Prostate gland (tissue), 2 donors: ENCODE measurements around the gene WDR49.

Experiments
- POLR2A ChIP-seq: fragments of 450-650 bp; IDR thresholded peaks from one replicate; pipeline ENCODE4 v1.6.1; 2016; ENCODE audit warnings: antibody characterized with exemption, mild to moderate bottlenecking
- POLR2AphosphoS5 ChIP-seq: sonication (generic); formaldehyde crosslinking; IDR thresholded peaks from one replicate; pipeline ENCODE4 v1.6.1; 2017; ENCODE audit warnings: antibody characterized with exemption
- TF ChIP-seq, protein P1 (sequence below), 4 experiments: fragments of 200-600 bp in 2 of 4; fragments of 450-650 bp in 2 of 4; sonication (generic) in 2 of 4; IDR thresholded peaks; 1 replicate in 3 of 4; 2 replicates in 1 of 4; pipeline ENCODE4 v1.5.1; 2016 to 2019; ENCODE audit warnings: antibody characterized with exemption in 4 of 4, mild to moderate bottlenecking in 2 of 4, moderate library complexity in 2 of 4

GRCh38 chr3:167467848-167468611 lies 185.7 kb downstream of the WDR49 start:
- TF ChIP-seq, protein P1, sequence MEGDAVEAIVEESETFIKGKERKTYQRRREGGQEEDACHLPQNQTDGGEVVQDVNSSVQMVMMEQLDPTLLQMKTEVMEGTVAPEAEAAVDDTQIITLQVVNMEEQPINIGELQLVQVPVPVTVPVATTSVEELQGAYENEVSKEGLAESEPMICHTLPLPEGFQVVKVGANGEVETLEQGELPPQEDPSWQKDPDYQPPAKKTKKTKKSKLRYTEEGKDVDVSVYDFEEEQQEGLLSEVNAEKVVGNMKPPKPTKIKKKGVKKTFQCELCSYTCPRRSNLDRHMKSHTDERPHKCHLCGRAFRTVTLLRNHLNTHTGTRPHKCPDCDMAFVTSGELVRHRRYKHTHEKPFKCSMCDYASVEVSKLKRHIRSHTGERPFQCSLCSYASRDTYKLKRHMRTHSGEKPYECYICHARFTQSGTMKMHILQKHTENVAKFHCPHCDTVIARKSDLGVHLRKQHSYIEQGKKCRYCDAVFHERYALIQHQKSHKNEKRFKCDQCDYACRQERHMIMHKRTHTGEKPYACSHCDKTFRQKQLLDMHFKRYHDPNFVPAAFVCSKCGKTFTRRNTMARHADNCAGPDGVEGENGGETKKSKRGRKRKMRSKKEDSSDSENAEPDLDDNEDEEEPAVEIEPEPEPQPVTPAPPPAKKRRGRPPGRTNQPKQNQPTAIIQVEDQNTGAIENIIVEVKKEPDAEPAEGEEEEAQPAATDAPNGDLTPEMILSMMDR (IDR thresholded peaks at IDR 0.05): no peak
- TF ChIP-seq POLR2AphosphoS5 (no peak), POLR2A (no peak)
